CD4-positive, alpha-beta T cell treated with Interleukin-15 for 4 hours (primary cell): Measurements from ENCODE around the gene TRIM37.

Source experiments
- DNase-seq: peaks from one replicate; pipeline ENCODE4 v3.0.0-alpha.2; 2020; ENCODE audit warnings: low spot score

Gene TRIM37

DNA sequence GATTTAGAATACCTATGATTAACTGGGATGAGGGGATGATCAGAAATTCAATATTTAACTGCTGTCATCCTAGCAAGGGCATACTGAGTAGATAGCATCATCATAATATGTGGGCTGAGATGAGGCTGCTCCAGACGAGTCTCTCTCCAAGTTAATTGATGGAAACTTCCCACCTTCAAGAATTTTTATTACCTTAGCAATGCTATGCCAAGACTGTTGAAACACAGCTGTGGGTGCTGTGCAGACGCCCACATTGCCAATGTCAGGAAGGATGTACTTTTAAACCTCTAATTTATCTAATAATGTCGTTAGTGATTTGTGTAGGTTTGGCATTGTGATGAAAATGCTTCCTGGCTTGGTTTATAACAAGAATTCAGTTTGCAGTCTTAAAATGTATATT lies 170.4 kb downstream of the TRIM37 start:
- no peak for DNase-seq

DNA sequence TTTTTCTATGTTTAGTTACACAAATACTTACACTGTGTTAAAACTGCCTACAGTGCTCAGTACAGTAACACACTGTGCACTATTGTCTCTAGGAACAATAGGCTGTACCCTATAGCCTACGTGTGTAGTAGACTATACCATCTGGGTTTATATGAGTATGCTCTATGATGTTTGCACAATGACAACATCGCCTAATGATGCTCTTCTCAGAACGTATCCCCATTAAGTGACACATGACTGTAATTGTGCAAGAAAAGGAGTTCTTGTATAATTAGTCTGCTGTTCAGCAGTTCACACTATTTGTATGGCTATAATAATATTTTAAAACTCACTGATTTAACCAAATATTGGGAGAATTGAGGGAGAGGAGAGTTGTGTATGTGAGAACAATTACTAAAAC lies 173.7 kb downstream of the TRIM37 start:
- no peak for DNase-seq
